GM20431 (cell line): ENCODE data around the gene RASGRP1.

ENCODE experiments used
- in situ Hi-C: fragments of 300-500 bp; cut with MseI, MboI; formaldehyde crosslinking; loops from one replicate; pipeline ENCODE4 v1.15.0; 2020; ENCODE audit warnings: low sequenced_read_pairs; ENCODE audit not compliant: unreplicated experiment

Gene RASGRP1

GRCh38 chr15:38576837-38577236 lies 12.2 kb upstream of the RASGRP1 start:
- in situ Hi-C loops = no loop called here

- in situ Hi-C loops = no loop called here
Measured at GRCh38 chr15:38576261-38576660, 11.6 kb upstream of the RASGRP1 start.

- in situ Hi-C loops = no loop called here
Measured at GRCh38 chr15:38565287-38565670, 665 bp upstream of the RASGRP1 start.

- in situ Hi-C loops = no loop called here
Measured at GRCh38 chr15:38563723-38564519, 693 bp downstream of the RASGRP1 start.

- in situ Hi-C loops = no loop called here
Measured at GRCh38 chr15:38562278-38562677, 2.3 kb downstream of the RASGRP1 start.

GRCh38 chr15:38560456-38560926 lies 4.1 kb downstream of the RASGRP1 start:
- in situ Hi-C loops = no loop called here

- in situ Hi-C loops = loop anchor here (10.0 kb wide), 1 partner anchor 125 kb away; no protein-coding TSS in a partner anchor
Measured at GRCh38 chr15:38559636-38560307, 4.8 kb downstream of the RASGRP1 start.

GRCh38 chr15:38559131-38559530 lies 5.5 kb downstream of the RASGRP1 start:
- in situ Hi-C loops = loop anchor here (10.0 kb wide), 1 partner anchor 126 kb away; no protein-coding TSS in a partner anchor

- in situ Hi-C loops = loop anchor here (10.0 kb wide), 1 partner anchor 126 kb away; no protein-coding TSS in a partner anchor
Measured at GRCh38 chr15:38558372-38559059, 6.1 kb downstream of the RASGRP1 start.

GRCh38 chr15:38557921-38558320 lies 6.7 kb downstream of the RASGRP1 start:
- in situ Hi-C loops = loop anchor here (10.0 kb wide), 1 partner anchor 127 kb away; no protein-coding TSS in a partner anchor

- in situ Hi-C loops = loop anchor here (10.0 kb wide), 1 partner anchor 129 kb away; no protein-coding TSS in a partner anchor
Measured at GRCh38 chr15:38555686-38556334, 8.8 kb downstream of the RASGRP1 start.

- in situ Hi-C loops = loop anchor here (10.0 kb wide), 1 partner anchor 130 kb away; no protein-coding TSS in a partner anchor
Measured at GRCh38 chr15:38554354-38554753, 10.3 kb downstream of the RASGRP1 start.

- in situ Hi-C loops = loop anchor here (10.0 kb wide), 1 partner anchor 132 kb away; no protein-coding TSS in a partner anchor
Measured at GRCh38 chr15:38553071-38553470, 11.5 kb downstream of the RASGRP1 start.

- in situ Hi-C loops = loop anchor here (10.0 kb wide), 1 partner anchor 133 kb away; no protein-coding TSS in a partner anchor
Measured at GRCh38 chr15:38551720-38552648, 12.6 kb downstream of the RASGRP1 start.

- in situ Hi-C loops = no loop called here
Measured at GRCh38 chr15:38549222-38549621, 15.4 kb downstream of the RASGRP1 start.

GRCh38 chr15:38547255-38547997 lies 17.2 kb downstream of the RASGRP1 start:
- in situ Hi-C loops = no loop called here

- in situ Hi-C loops = no loop called here
Measured at GRCh38 chr15:38545179-38545578, 19.4 kb downstream of the RASGRP1 start.

GRCh38 chr15:38541026-38541425 lies 23.6 kb downstream of the RASGRP1 start:
- in situ Hi-C loops = no loop called here
